Ammon's horn (tissue), 1 donor: ENCODE measurements around the gene ANKRD31.
"Not testable (repeated sequence)": the region's sequence is repeated elsewhere in the genome, so short reads cannot be mapped to it uniquely, and the experiment has no call there.

ENCODE experiments used
- DNase-seq: peaks from one replicate; pipeline ENCODE4 v3.0.0-alpha.2; 2016; ENCODE audit warnings: low spot score

Gene ANKRD31, protein sequence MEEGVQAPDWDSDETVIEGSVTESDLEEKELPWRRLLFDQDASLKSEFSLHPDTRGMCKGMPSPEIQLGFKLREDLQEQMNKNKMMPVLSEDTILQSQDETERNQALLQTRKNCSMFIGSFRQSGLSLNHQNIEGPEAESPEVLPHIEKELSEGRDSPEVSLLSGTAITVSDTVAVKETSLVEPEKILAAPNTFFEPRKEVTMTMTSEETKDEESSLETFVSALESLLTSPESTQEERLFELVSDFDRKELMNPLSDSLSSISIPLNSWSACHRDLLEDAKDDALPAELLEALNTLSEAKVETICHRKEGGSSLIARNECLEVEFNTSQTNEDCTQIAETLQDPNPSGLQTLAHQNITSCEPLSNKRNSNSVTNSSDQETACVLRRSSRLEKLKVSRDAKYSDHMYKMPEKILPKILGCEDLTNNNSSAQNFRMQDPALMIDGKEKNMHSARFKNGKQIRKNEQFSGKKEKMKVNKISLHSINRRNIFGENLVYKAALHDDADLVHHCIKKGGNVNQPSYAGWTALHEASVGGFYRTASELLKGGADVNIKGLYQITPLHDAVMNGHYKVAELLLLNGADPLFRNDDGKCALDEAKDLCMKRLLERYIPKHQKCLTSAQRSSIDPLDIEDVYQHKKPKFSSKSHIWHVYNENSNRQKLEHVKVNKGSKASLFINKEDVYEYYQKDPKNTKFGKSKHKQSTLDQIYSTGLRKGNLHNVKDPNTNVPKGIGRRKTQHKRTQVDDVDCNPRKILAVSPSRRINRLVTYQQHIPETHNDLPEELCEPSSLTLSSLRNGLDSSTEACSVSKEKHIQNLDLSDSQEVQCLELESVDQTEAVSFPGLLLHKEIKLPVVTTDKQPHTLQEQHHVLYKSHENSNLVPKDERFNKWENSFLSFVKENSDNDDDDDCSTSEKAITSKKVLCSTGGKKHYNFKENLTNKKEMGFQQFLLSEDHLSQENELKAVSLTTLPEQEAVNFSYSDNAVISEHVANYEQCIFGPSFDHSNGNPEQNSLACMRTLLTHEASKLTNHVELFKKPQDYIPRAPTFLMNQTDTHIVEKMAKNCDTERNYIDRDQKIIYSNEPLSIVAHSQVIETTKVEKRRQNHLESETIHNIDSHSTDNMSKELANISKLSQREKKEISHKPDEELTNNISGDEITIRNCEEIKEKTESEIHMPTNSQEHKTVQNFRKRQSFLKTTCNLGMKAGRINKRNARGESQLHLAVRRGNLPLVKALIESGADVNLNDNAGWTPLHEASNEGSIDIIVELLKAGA (N-terminal part only)

DNA sequence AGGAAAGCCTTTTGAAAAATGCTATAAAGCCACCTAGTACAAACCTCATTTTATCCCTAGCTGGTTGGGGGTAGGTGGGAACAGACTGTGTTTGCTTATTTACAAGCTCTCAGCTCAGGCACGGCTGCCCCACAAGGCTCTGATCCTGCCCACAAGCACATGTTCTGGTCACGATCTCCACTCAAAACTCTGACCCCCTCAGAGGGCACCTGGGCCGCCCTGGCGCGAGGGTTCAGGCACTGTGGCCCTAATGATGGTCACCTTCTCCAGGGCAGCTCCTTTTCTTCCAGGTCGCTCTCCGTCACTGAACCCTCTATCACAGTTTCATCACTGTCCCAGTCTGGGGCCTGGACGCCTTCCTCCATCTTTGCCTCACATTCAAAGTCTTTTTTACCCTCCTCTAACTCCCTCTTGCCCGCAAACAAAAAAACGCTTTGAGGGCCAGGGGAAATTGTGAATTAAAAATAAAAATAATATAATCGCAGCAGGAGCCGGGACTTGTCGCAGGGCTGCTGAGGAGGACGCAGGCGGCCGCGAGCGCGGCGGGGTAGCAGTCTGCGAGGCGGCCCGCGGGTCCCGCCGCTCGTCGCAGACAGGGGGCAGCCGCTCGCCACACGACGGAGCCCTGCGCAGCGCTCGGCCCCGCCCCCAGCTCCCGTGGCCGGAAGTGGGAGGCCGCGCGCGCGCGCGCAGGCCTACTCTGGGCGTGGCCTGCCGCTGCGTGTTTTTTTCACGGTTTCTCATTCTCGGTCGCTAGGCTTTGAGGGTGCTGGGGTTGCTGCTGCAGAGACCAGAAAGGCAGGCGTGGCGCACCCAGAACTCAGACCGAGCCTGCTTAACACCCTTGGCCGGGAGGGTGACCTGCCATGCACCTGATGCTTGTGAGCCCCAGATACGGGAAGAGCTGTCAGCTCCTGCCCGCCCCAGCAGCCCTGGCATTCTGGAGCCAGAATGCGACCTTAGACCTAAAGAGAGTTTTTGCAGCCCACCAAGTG lies at the start of gene ANKRD31:
Gene ANKRD31 (minus strand): TSS at position 557 of the 995 bp plus-strand sequence. CDS start 192 bp downstream, at position 365.
- DNase-seq, result peak; percentile 83

DNA sequence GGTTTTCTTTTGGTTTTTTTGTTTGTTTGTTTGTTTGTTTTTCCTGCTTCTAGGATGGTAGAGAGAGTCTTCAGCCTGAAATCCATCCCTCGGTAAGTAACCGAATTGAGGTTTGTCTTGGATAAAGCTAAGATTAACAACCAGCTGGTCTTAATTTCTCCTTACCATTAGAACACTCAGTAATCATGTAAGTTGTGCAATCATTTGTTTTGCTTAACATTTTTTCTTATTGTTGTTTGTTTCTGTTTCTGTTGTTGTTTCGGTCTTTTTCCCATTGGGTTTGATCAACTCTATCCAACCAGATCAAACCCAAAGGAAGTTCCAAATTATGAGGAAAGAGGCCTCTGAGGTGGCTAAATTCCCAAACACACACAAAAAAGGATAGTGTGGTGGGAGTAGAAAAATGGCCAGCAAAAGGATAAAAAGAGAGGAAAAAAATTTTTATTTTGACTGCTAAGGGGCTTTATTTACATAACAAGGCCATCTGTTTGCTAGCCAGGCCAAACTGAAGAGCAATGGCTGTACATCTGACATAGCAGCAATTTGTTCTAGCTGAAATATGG lies 49.6 kb upstream of the ANKRD31 start:
- DNase-seq, result no peak

DNA sequence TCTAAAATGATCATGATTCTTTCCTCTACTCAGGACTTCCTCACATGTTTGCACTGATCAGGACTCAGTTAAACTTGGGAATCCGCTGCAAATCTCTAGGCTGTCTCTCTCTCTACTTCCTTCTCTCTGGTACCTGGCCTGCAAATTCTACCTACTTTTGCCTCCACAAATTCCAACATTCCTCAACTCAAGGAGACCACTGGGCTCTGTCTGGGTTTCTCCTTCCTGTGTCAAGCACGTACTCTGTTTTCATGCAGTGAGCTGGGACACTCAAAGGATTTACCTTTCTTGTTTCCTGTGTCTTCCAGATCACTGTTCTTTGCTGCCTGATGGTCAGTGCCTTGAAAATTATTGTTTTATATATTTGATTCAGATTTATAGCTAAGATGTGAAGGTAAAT lies 45.9 kb upstream of the ANKRD31 start:
- DNase-seq, result no peak

DNA sequence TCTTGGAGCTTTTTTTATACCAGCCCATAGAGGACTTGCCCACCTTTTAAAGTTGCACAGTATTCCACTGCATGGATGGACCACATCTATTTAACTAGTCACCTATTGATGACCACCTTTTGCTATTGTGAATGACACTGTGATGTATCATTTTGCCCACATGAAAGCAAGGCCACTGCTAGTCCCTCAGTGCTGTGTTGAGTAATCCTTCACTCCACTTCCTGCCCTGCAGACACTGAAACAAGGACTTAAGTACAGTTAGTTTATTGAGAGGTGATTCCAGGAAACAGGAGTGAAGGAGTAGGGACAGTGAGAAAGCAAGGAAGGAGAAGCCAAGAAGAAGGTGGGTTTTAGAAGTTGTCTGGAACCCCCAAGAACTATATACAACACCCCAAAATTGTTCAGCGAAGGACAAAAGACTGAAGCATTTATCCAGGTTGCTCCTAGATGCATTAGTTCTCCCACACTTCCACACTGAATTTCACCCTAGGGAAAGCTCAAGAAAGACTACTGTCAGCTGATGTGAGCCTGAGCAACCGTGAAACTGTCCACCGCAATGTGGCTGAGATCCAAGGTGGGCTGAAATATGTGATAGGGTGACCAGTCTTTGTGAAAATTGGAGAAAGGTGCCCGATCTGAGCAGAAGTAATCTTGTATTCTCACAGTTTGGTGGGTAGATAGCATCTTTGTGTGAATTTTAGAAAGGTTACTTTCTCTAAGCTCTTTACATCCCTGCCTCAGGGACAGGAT lies 45.2 kb upstream of the ANKRD31 start:
- no peak for DNase-seq

DNA sequence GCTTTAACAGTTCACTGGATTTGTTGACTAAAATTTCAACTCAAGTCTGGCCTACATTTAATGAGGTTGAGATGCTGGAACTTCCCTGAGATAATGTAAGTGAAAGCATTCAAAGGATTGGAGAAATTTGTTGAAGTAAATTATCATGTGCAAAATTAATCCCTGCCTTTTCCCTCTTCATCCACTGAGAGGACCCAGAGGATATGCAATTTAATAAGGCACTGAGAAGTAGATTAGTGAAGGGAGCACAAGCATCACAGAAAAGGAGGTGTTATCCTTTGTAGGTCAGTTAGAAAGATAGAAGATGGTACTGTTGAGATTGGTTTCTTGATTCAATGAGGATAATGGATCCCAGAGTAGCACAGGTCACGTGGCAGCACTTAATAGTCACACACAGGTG lies 42.6 kb upstream of the ANKRD31 start:
- no peak for DNase-seq

DNA sequence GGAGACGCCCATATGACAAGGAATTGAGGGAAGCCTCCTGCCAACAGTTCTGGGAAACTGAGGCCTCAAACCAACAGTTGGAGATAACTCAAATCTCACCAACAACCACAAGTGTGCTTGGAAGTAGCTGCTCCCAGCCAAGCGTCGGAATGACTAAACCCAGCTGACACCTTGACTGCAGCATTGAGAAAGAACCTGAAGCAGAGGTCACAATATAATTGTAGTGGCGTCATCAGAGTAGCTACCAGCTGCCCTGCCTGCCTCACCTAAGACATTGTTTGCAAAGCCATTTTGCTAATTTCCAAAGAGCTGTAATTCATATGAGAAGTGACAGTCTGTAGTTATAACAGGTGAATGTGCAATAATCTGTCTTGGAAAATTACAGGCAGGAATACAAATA lies 40.8 kb upstream of the ANKRD31 start:
- no peak for DNase-seq

DNA sequence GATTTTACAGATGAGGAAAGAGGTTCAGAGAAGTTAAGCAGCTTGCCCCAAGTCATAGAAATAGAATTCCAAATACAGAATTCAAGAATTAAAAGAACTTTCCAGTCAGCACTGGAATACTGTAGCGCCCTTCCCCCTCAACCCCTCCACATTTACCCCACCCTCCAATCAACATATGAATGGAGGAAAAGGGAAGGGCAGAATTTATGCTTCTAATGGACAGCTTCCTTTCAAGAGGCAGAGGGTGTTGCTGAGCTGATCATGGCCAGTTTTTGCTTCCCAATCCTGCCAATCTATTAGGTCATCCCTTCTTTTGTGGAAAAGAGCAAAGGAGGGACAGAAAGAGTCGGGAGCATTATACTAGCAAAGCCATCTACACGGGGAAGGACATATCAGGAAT lies 39.1 kb upstream of the ANKRD31 start:
- DNase-seq, result no peak

DNA sequence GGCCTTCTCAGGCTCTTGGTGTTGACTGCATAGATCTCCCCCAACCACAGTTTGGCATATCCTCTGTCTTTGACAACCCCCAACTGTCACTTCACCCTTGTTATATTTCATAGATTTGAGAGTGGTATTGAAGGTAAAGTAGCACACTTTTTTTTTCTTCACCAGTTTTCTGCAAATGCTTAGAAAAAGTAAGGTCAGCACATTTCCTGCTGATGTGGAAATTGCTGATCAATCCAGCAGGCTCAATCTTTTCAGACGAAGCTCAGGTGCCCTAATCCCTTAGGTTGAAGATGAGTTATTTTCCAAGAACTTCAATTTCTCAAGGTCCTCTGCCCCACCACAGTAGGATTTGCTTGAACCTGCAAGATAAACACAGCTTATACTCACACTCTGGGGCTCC lies 38.5 kb upstream of the ANKRD31 start:
- no peak for DNase-seq

DNA sequence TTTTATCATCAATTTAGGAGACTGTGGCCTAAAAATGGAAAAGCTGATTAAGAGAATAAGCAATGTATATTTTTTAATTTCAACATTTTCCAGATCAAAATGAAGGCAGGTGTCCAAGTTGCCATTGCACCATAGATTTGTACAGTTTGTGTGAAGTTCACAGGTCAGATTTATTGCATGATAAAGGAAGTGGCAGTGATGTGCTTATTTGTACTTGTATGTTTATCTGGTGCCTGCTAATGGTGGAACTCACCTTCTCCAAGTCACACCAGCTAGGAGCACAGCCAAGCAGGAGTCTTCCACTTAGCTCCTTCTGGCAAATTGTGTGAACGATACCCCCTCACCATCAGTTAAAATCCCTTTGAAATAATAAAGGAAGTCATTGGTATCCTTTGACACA lies 37.8 kb upstream of the ANKRD31 start:
- DNase-seq, result no peak

DNA sequence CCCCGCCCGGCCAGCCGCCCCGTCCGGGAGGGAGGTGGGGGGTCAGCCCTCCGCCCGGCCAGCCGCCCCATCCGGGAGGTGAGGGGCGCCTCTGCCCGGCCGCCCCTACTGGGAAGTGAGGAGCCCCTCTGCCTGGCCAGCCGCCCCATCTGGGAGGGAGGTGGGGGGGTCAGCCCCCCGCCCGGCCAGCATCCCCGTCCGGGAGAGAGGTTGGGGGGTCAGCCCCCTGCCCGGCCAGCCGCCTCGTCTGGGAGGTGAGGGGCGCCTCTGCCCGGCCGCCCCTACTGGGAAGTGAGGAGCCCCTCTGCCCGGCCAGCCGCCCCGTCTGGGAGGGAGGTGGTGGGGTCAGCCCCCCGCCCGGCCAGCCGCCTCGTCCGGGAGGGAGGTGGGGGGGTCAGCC lies 33.9 kb upstream of the ANKRD31 start:
- not testable (repeated sequence) for DNase-seq

DNA sequence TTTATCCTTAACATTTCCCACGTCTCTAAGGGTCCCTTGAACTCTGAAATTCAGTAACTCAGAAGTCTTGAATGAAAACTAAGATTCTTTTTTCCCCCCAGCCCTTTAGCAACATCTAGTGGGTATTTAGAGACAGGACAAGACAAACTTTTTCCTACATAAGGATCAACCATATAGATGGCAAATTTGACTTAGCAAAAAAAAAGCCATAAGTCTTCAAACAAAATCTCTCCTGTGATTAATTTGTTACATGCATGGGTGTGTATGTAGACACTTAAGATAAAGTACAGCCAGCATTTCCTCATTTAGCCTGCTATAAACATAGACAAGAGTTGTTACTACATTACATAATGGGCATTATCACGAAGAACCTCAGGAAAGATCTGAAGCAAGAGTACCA lies 29.1 kb upstream of the ANKRD31 start:
- DNase-seq, result no peak

DNA sequence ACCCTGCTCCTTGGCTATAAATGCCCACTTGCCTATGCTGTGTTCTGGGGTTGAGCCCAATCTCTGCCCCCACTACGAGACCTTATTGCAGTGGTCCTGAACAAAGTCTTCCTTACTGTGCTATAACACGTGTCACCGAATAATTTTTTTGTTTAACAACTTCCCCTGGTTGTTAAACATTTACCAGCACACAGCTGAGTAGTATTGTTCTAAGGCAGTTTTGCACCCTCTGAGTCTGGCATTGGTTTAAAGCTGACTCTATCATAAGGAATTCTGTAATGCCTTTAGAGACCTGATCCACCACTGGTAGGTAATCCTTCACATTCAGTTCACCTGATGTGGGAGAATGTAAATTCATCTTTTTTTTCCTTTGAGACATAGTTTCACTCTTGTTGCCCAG lies 25.6 kb upstream of the ANKRD31 start:
- DNase-seq, result no peak

DNA sequence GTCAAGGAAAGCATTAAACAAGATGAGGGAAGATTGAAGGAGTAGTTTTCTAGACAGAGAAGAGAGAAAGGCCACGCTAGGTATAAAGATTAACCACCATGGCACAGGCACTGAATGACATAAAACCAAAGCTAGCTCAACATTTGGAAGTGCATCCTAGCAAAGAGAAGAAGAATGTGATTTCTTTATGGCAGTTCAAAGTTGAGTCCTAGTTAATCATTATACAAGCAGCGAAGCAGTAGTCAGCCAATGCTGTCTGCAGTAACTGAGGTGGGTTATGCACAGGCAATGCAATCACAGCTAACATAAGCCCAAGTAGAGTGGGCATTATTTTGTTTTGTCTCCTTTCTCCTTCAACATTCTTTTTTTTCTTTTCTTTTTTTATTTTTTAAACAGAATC lies 24.0 kb upstream of the ANKRD31 start:
- no peak for DNase-seq

DNA sequence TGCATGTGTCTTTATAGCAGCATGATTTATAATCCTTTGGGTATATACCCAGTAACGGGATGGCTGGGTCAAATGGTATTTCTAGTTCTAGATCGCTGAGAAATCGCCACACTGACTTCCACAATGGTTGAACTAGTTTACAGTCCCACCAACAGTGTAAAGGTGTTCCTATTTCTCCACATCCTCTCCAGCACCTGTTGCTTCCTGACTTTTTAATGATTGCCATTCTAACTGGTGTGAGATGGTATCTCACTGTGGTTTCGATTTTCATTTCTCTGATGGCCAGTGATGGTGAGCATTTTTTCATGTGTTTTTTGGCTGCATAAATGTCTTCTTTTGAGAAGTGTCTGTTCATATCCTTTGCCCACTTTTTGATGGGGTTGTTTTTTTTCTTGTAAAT lies 13.8 kb upstream of the ANKRD31 start:
- DNase-seq, result not testable (repeated sequence)

DNA sequence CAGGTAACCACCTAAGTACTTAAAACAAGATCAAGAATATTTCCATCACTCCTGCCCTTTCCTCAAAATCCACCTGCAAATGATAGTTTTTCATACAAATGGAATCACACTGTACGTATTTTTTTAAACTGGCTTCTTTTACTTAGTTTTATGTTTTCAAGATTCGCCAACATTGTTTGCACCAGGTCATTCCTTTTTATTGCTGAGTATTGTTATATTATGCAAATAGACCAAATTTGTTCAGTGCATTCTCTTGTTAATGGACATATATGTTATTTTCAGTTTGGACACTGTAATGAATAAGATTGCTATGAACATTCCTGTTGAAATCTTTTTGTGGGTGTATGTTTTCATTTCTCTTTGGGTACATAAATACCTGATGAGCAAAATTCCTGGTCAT lies 8.3 kb upstream of the ANKRD31 start:
- no peak for DNase-seq

DNA sequence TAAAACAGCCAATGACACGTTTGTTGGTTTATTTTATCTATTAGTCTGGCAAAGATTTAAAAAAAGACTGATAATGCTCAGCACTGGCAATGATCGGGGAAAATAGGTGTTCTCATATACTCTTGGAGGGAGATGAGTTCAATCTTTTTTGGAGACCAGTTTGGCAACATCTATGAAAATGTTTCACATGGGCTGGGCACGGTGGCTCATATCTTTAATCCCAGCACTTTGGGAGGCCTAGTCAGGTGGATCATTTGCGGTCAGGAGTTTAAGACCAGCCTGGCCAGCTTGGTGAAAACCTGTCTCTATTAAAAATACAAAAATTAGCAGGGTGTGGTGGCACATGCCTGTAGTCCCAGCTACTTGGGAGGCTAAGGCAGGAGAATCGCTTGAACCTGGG lies 6.8 kb upstream of the ANKRD31 start:
- no peak for DNase-seq

DNA sequence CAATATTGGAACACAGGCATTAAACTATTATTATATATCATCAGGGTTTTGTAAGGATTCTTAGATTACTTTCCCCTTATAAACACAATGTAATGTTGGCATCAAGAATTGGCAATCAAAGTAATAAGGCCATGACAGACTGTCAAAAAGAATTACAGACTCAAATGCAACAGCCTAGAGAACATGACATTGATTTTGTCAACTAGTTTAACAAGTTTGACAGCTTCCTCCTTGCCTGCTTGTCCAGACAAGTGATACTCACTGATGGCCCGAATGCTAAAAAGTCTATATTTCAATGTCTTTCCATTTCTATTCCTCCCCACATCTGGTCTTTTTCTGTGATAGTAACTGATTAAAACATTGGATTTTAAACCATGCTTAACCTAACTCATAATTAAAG lies 6.4 kb upstream of the ANKRD31 start:
- DNase-seq, result no peak

DNA sequence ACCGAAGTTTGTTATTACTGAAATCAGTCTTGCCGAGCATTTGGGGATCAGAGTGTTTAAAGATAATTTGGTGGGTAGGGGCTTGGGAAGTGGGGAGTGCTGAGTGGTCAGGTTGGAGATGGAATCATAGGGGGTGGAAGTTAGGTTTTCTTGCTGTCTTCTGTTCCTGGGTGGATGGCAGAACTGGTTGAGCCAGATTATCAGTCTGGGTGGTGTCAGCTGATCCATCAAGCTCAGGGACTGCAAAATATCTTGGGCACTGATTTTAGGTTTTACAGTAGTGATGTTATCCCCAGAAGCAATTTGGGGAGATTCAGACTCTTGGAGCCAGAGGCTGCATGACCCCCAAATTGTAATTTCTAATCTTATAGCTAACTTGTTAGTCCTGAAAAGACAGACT lies 5.4 kb upstream of the ANKRD31 start:
- DNase-seq, result no peak

DNA sequence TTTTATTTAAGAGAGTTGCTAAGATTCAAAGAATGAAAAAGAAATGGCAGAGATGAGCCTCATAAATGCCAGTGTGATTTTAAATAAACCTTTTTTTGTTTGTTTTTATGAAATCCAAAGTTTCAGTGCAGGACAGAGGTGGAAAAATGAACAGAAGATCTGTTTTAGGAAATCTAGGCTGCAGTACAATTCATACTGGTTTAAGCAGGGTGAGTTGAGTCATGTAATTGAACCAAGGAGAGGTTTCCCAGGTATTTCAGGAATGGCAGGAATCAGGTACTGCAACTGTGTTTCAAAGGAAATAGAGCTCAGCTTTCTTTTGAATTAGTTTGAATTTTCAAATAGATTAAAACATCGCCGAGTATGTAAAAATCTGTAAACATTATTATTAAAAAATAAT lies 3.0 kb upstream of the ANKRD31 start:
- no peak for DNase-seq

DNA sequence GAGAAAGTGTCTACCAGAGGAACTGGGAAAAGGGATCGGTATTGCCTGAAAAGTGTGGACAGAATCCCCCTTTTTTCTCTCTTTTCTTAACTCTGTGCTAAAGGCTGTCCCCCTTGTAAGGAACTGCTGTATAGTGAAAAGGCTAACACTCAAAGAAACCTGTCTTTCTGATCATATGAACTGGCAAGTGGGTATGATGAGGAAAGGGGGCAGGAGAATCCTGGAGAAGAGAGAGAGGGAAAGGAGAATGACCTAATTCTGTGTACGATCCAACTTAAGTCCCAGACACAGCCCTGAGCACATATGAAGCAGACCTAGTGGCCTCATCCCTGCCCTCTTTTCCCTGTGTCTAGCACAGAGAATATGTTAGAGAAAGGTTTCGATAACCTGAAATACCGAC lies 967 bp downstream of the ANKRD31 start:
- no peak for DNase-seq
